Stimulated activated CD8-positive, alpha-beta memory T cell treated with anti-CD3 and anti-CD28 coated beads, Interleukin-12 subunit alpha, Interleukin-12 subunit beta, amount 100 ng/mL, for 24 hours (primary cell): ENCODE measurements around the gene GATB.

ENCODE experiments used
- DNase-seq: peaks from one replicate; pipeline ENCODE4 v3.0.0-alpha.2; 2020; ENCODE audit errors: extremely low read depth

GATB gene

GRCh38 chr4:151729731-151730559 lies 30.9 kb downstream of the GATB start:
- no peak for DNase-seq

- no peak for DNase-seq
These were observed 32.1 kb downstream of the GATB start for GRCh38 chr4:151728679-151729078.

GRCh38 chr4:151728006-151728405 lies 32.8 kb downstream of the GATB start:
- DNase-seq: no peak

GRCh38 chr4:151727365-151727764 lies 33.4 kb downstream of the GATB start:
- no peak for DNase-seq

DNA sequence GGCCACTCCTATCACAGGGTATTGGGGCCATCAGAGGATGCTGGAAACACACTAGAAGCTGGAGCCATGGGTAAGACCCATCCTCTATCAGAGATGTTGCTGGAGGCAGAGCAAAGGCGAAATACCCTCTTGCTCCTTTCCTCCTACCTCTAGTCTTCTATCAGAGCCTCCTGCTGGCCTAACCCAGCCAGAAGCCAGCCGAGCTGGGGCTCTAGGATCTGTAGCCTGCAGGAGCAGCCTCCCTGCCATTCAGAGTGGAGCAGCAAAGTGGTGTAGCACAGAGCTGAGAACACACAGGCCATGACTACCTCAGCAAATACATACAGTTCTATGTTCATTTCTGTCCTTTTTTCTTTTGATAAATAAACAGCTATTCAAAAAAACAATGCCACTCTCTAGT lies 35.7 kb downstream of the GATB start:
- no peak for DNase-seq

DNA sequence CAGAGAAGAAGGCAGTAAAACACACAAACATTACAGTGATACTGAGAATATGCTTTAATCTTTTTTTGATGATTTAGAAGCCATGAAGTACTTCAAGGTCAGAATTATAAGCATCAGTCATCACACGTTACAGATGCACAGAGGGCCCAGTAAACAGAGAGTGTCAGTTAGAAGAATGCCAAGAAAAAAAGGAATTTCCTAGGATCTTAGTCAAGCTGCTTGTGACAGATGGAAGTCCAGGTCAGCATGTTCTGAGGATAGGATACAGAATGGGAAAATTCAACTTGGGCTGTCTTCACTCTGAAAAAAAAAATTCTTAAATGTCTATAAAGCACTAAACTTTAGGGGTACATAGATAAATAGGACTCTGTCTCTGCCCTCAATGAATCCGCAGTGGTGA lies 38.9 kb downstream of the GATB start:
- no peak for DNase-seq

- no peak for DNase-seq
These were observed 39.3 kb downstream of the GATB start for GRCh38 chr4:151721466-151721865.

DNA sequence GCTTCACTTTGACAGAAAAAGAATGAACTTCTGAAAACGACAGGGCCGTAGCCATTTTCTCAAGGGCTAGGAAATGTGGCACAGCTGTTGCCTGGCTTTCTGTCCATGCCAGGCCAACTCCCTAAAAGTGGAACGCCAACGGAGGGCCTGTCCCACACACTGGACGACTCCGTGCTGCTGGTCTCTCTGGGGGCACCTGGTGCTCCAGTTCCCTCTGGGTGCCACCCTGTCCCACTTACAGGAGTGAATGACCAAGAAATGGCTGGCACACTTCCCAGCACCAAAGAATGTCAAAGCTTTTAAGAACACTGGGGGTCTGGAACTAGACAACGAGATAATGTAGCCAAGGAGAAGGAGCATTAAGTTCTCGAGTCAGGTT lies 40.9 kb downstream of the GATB start:
- DNase-seq: no peak

DNA sequence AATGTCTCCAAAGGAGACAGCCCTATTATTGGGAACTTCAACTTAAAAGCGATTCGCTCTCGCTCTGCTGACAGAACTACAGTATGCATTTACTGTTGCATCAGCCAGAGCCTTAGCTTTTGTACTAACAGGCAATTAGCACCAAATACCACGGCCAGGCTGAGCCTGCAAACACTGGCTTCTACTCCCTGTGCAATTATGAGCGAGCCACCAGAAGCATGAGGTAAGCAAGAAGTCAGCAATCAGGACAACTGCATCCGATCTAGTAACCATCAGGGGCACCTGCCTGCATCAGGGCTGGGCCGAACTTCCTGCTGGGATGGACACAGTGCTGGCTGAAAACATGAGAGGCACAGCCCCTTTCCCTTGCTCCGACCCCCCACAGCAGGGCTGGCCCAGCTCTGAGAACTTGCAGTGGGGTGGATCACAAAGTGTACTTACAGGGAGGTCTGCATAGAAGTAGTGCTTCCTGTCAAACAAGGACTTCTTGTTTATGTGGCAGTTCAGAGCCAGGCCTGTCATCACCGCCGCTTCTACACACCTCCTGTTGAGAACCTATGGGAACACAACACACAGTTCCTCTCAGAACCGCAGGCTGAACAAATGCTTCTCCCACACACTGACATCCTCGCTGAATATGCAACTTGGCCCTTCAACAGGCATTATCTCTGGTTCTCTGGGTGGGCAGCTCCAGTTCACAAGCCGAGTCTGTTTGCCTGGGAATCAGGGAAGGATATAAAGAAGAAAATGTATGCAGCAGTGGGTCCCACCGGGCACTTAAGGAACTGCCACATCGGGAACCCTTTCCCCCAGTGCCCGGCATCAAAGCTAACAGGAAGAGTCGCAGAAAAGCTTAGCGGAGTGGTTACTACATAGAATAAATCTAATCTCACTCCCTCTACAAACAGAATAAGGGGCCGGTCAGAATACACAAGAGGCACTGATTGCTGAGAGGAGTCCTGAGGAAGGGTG lies 41.5 kb downstream of the GATB start:
- no peak for DNase-seq

DNA sequence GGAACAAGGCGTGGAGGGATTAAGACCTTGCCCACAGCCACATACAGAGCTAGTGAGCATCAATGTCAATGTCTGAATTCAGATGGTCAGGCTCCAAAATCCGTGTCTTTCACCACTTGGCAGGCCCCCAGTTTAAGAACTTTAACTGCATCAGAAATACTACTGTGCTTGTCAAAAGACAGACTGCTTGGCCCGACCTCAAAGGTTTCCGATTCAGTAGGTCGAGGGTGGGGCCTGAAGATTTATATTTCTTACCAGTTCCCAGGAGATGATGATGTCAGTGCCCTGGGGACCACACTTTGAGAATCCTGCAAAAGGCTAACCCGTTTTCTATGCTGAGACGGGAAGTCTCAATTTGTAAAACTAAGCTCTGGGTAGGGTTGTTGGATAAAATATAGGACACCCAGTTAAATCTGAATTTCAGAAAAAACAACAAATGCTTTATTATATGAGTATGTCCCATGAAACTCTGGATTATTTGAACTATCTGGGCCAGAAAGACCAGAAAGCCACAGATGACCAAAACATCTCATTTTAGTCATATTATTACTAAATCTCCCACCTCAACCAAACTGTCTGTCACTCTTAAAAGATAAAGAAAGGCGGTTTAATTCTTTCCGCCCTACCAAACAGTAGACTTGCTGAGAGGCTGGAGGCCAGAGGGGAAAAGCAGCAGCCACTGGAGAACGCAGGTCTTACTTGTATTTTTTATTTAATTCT lies 42.7 kb downstream of the GATB start:
- DNase-seq: no peak

DNA sequence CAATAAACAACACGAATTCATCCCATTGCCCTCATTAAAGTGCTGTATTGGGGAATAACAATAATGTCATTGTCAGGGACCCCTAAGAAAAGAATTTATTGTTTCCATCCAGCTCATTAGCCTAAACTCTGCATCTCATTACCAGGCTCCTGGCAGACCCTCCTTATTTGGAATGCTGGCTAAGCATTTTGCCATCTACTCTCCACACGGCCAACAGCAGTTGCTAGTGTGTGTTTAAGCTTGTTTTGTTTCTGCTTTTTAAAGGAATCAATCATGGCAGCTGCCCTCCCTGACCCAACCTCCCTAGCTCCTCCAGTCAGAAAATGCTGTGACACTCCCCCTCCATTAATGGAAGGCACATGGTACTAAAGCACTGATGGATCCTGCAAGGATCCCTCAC lies 43.5 kb downstream of the GATB start:
- no peak for DNase-seq

GRCh38 chr4:151716324-151716723 lies 44.5 kb downstream of the GATB start:
- DNase-seq: no peak

DNA sequence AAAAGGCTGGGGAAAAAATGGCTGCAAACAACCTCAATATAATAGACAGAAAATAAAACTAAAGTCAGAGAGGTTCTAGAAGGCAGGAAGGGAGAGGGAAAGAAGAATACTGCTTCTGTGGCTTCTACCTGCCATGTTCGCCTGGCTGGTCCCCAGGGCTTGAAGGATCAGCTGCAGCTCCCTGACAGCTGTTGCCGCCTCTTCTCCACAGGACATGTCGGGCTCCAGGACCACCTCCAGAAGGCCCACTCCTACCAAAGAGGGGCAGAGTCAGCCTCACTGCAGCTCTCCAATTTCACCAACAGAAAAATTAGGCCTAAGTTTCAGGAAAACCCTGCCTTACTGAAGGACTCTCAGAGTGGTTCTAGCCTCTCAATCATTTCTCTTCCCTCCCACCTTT lies 44.9 kb downstream of the GATB start:
- no peak for DNase-seq

DNA sequence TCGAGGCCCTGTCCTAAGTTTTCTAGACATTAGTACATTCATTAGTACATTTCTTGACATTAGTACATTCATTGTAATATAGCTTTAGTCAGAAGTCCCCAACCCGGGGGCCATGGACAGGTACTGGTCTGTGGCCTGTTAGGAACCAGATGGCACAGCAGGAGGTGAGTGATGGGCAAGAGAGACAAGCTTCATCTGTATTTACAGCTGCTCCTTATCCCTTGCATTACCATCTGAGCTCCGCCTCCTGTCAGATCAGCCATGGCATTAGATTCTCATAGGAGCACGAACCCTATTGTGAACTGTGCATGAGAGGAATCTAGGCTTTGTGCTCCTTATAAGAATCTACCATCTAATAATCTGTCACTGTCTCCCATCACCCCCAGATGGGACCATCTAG lies 48.0 kb downstream of the GATB start:
- DNase-seq: no peak

DNA sequence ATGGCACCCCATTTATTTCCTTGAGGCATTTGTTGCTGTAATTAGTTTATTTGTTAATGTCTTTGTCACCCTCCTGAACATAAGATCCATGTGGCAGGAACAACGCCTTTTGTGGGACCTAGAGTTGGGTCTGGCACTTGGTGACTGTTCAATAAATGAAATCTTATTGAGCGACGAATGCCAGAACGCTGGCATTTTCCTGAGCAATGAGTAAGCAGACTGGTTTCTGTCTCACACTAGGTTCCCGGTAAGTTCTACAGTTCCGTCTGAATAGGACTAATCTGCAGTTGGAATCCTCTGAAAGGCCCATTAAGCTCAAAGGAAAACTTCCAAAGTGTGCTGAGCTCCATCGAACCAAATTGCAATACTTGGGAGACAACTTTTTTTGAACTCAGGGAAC lies 49.2 kb downstream of the GATB start:
- no peak for DNase-seq

DNA sequence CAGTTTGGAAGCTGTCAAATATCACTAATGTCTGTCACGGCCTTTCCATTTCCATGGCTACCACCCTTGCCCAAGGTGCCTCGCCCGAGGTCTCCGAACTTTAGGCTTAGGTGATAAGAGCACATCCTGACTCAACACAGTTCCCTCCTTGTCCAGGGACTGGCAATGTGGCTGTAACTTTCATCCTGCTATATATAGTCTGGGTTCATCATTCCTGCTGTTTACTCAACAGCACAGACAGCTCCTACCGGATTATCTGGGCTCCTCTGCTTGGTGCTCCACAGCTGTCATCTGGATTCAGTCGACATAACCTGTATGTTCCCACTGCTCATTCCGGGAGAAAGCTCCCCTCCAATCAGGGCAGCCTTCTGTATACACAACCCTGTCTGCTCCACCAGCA lies 51.2 kb downstream of the GATB start:
- no peak for DNase-seq

GRCh38 chr4:151709071-151709470 lies 51.7 kb downstream of the GATB start:
- DNase-seq: no peak

DNA sequence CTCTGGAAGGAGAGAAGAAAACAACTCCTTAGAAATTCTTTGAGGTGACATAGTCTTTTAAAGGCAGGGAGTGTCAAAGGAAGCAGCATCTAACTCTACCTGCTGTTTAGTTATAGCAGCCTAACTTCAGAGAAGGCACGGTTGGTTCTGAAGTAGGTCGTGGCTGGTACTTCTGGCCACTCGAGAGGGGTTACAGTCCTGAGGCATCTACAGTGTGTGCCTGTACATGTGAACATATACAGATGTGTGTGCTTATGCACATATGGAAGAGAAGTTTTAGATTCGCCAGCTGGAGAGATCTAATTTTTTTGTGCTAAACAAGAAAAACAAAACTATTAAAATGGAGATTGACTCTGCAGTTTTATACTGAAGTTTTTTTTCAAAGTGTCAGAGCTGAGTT lies 52.7 kb downstream of the GATB start:
- no peak for DNase-seq

- DNase-seq: no peak
These were observed 57.4 kb downstream of the GATB start for GRCh38 chr4:151703401-151703800.

- DNase-seq: no peak
These were observed 58.6 kb downstream of the GATB start for GRCh38 chr4:151702256-151702655.

DNA sequence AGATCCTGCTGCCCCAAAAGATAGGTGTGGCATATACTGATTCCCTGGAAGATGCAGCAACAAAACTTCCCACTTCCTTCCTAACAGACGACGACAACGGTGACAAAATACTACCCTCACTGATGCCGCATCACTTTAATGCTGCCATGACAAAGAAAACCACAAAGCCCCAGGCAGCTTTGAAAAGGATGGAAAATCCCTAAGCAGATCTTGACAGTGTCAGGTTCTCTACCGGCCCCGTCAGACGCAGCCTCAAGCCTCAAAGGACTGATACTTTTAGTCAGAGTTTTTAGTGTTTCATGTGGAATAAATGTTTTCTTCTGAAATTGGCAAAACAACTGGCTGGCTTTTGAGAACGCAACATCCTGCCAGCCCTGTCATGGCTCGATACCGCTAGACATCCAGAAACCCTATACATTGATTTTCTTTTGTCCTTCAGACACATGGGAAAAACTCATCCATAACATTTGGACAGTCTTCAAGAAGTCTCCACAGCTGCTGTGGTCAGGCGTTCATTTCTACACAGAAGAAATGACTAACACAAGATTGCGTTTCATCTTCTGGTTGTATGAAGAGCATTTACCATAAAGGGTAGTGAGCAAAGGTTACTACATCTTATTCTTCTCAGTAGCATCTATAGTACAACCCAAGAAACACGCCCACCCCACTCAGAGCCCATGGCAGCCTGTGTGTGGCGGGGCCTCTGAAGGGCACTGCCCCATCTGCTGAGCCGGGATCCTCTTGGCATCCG lies 60.1 kb downstream of the GATB start:
- DNase-seq: no peak

DNA sequence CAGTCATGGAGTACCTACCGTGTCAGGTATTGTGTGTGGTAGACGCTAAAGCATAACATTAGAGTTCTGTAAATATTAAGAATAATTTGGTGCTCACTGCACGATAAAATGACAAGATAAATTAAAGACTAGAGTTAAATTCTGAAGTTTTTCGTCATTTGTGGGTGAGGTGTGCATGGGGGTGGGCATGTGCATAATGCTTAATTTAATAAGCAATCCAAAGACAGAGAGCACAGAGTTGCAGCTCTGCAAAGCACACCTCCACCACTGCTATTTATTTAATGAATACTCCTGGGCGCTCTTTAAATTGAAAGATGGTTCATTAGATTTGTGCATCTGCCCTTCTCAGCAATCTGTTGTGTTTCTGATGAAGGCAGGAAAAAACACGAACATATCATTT lies 62.6 kb downstream of the GATB start:
- DNase-seq: no peak
